H54 (cell line): ENCODE results near the gene HYAL3.
"Not testable (repeated sequence)": the region's sequence is repeated elsewhere in the genome, so short reads cannot be mapped to it uniquely, and the experiment has no call there.

Experiments used
- DNase-seq: peaks from one replicate; pipeline ENCODE4 v3.0.0; 2011; ENCODE audit warnings: low spot score, mixed read lengths; ENCODE audit not compliant: insufficient read length
- FAIRE-seq: peaks from 3 replicates; lab custom pipeline; 2011; peaks lifted over from hg19 to GRCh38; lab: Jason Lieb, UNC
- POLR2A ChIP-seq: IDR thresholded peaks from 2 replicates; pipeline ENCODE4 v1.6.1; 2011; ENCODE audit warnings: low read depth, mild to moderate bottlenecking, low read length

The HYAL3 gene

DNA sequence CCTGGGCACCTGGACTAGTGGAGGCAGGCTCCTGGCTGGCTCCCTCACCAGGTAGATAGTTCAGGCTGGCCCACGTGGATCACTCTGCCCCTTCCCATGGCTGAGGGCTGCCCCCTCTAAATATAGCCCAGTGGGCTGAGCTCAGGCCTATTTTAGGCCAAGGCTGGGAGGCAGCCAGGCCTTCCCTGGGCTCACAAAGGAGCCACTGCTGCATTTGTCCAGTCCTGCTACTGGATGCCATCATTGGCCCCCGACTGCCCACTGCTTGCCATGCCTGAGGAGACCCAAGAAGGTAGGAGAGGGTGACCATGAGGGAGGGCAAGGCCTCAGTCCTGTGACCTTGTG lies 20.4 kb downstream of the HYAL3 start, which contains the start of gene LSMEM2:
TSS of gene LSMEM2 (plus strand) at position 208 of the 345 bp plus-strand sequence. CDS start at position 235, 27 bp downstream.
- DNase-seq (no peak), FAIRE-seq (no peak)
- no peak for TF ChIP-seq POLR2A

DNA sequence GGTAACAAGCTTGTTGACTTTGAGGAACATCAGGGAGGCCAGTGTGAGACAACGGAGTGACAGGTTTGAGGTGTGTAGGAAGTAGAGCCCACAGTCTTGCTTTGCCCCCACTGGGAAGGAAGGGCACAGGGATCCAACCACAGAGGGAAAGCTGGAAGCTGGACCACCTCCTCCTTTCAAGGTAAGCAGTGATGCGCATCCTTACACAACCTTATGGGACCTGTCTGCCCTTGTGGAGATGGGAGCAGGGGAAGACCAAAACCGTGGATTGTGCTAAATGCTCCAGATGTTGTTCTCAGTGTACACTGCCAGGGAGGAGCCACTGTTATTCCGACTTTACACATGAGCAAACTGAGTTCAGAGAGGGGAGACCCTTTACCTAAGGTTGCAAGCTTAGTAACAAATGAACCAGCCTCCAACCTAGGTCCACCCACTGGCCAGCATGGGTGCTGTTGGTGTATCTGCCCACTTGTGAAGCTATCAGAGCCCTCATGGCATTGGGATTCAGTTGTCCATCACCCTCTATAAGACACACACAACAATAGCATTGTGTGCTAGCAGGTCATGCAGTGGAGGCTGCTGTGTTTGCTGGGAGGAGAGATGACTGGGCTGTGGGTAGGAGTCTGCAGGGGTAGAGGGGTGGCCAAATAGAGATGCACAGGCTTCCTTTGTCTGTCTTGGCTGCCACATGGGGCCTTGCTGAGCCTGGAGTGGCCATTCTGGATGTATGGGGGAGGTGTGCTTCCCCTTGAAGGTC lies 20.9 kb downstream of the HYAL3 start:
- no peak for TF ChIP-seq POLR2A
- DNase-seq (no peak), FAIRE-seq (no peak)

DNA sequence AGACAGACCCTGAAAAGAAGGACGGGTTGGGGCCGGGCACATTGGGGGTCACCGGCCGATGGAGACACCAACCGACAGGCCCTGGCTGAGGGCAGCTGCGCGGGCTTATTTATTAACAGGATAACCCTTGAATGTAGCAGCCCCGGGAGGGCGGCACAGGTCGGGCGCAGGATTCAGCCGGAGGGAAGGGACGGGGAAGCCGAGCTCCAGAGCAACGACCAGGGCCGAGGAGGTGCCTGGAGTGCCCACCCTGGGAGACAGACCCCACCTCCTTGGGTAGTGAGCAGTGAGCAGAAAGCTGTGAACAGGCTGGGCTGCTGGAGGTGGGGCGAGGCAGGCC lies 22.5 kb downstream of the HYAL3 start:
- no peak for TF ChIP-seq POLR2A
- FAIRE-seq, result no peak
- DNase-seq, result no peak

DNA sequence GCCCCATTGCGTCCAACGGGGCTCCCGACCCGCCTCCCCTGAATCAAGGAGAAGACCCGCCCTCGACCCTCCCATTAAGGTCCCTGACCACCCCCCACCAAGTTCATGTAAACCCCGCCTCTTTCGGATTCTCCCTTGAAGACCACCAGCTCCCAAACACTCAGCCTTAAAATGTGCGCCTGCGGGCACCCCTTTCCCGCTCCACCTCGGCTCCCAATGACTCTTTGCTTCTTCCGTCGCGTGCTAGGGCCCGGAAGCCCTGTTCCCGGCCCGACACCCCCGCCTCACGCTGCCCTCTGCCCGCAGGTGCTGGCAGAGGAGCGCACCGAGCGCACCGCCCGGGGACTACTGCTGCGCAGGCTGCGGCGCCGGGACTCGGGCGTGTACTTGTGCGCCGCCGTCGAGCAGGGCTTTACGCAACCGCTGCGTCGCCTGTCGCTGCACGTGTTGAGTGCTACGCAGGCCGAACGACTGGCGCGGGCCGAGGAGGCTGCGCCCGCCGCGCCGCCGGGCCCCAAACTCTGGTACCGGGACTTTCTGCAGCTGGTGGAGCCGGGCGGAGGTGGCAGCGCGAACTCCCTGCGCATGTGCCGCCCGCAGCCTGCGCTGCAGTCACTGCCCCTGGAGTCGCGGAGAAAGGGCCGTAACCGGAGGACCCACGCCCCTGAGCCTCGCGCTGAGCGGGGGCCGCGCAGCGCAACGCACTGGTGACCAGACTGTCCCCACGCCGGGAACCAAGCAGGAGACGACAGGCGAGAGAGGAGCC lies 23.0 kb downstream of the HYAL3 start:
- no peak for TF ChIP-seq POLR2A
- DNase-seq (no peak), FAIRE-seq (no peak)

DNA sequence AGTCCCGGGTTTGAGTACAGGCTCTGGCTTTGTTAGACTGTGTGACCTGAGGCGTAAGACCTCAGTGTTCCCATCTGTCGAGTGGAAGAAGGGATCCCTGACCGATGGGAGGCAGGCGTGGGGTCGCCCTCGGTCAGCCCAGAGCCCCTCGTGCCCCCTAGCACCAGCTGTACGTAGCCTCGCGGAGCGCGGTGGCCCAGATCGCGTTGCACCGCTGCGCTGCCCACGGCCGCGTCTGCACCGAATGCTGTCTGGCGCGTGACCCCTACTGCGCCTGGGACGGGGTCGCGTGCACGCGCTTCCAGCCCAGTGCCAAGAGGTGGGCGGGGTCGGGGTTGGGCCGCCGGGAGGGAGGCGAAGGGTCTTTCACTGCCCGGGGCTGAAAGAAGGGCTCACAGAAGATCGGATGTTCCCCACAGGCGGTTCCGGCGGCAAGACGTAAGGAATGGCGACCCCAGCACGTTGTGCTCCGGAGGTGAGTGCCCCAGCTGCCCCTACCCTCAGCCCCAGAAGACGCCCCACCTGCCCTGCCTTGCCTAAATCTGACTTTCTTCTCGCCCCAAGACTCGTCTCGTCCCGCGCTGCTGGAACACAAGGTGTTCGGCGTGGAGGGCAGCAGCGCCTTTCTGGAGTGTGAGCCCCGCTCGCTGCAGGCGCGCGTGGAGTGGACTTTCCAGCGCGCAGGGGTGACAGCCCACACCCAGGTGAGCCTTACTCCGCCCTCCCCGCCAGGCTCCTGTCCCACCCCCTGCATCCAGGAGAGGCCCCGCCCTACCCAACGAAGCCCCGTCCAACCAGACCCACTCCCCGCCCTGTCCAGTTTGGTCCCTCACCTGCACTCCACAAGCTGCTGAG lies 23.8 kb downstream of the HYAL3 start:
- no peak for TF ChIP-seq POLR2A
- FAIRE-seq, result no peak

DNA sequence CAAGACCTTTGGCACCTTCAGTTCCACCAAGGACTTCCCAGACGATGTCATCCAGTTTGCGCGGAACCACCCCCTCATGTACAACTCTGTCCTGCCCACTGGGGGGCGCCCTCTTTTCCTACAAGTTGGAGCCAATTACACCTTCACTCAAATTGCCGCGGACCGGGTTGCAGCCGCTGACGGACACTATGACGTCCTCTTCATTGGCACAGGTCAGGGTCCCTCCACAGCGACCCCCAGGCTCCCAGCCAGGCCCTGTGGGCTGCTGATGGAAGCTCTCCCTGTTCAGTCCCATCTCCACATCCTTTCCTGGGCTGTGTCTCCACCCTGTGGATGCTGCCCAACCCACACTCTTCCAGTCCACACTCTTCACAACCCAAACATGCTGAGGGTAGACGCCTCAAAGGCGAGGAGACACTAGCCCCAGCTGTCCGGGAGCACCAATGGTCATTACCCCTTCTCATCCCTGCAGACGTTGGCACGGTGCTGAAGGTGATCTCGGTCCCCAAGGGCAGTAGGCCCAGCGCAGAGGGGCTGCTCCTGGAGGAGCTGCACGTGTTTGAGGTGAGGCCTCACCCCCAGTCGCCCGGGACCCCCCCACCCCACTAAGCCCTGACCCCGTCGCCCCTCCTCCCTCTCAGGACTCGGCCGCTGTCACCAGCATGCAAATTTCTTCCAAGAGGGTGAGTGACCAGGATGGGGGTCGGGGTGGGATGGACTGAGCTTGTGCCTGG lies 24.7 kb downstream of the HYAL3 start:
- FAIRE-seq, result no peak
- peak; percentile 68 for DNase-seq
- TF ChIP-seq POLR2A, result no peak

More for the DNA sequence above, 23.8 kb downstream of the HYAL3 start:
- no peak for DNase-seq

DNA sequence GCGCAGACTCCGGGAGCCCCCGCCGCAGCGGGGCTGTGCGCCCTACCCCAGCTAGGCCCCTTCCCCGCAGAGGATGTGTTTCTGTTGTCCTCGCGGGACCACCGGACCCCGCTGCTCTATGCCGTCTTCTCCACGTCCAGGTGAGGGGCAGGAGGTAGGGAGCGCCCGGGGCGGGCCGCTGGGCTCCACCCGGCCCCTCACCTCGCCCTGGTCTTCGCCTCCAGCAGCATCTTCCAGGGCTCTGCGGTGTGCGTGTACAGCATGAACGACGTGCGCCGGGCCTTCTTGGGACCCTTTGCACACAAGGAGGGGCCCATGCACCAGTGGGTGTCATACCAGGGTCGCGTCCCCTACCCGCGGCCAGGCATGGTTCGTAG lies 25.5 kb downstream of the HYAL3 start:
- FAIRE-seq, result no peak

DNA sequence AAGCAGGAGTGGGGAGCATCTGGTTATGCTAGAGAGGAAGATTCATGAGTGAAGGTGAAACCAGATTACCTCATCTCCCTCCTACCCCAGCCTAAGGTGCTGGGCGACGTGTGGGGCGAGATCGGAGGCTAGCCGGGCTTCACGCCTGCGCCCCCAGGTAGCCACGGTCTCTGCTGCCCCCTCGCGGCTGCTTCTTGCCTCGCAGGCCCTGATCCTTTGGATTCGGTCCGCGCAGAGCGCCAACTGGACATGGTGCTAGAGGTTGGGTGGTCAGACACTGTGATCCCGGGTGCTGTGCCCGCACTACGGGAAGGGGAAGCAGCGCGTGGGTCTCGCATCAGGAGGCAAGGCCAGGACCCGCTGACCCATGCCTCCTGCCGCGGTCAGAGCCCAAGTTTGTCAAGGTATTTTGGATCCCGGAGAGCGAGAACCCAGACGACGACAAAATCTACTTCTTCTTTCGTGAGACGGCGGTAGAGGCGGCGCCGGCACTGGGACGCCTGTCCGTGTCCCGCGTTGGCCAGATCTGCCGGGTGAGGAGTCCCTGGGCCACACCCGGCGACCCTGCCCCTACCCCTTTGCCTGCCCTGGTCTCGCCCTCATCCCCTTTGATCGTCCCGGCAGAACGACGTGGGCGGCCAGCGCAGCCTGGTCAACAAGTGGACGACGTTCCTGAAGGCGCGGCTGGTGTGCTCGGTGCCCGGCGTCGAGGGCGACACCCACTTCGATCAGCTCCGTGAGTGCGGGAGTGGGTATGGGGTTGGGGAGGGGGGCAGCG lies 26.1 kb downstream of the HYAL3 start:
- no peak for TF ChIP-seq POLR2A
- FAIRE-seq, result no peak
- DNase-seq, result peak; percentile 94

More for the DNA sequence above, 25.5 kb downstream of the HYAL3 start:
- DNase-seq, result no peak
- TF ChIP-seq POLR2A, result no peak

DNA sequence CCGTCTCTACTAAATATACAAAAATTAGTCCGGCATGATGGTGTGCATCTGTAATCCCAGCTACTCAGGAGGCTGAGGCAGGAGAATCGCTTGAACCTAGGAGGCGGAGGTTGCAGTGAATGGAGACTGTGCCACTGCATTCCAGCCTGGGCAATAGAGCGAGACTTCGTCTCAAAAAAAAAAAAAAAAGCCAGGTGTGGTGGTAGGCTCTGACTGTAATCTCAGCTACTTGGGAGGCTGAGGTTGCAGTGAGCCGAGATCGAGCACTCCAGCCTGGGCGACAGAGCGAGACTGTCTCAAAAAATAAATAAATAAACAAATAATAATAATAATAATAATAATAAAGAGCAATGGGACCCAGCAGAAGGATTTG lies 26.7 kb downstream of the HYAL3 start:
- not testable (repeated sequence) for FAIRE-seq, DNase-seq

DNA sequence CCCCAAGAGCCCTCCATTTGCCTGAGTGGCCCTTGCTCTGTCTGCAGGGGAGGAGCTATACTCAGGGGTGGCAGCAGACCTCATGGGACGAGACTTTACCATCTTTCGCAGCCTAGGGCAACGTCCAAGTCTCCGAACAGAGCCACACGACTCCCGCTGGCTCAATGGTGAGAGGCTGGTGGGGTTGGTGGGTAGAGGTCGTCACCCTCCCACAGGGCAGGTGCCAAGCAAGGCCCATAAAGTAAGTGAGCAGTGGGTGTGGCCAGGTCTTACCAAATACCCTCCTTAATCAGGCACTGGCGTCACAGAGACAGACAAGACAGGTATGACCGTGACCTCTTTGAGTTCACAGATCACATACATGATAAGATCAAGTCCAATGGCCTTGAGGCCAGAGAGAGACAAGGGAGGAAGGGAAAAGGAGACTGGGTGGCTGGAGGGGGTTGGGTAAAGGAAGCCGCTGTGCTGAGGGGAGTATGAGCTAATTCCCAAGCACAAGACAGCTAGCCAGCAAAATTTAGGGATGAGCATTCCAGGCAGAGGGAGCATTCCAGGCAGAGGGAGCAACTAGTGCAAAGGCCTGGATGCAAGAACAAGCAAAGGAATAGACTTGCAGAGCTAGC lies 27.8 kb downstream of the HYAL3 start:
- no peak for DNase-seq
- no peak for FAIRE-seq
- no peak for TF ChIP-seq POLR2A

DNA sequence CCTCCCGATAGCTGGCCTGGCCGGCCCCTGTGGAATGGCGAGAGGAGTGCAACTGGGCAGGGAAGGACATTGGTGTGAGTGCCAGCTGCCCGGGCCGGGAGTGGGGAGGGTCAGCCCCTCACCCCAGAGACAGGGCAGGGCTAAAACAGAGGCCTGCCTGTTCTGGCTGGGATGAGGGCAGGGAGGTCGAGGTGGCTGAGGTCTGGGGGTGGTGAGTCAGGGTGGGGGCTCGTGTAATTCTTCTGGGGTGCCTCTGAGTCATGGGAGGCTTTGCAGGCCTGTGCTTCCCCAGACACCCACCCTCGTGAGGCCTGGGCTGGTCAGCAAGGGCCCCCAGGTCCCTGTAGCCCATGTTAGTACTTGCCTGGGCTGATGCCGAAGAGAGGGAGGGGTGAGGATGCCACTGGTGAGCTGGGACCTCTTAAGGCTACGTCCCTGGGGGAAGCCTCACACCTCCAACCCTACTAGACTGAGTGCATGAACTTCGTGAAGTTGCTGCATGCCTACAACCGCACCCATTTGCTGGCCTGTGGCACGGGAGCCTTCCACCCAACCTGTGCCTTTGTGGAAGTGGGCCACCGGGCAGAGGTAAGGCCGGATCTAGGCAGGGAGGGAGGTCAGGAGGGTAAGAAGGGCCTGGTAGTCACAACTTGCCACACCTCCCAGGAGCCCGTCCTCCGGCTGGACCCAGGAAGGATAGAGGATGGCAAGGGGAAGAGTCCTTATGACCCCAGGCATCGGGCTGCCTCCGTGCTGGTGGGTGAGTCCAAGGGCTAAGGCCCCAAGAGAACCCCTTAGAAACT lies 28.6 kb downstream of the HYAL3 start:
- no peak for TF ChIP-seq POLR2A
- FAIRE-seq, result no peak
- DNase-seq, result no peak
